OCI-LY7 (cell line): ENCODE measurements around the gene SLC17A9. TPM values are rescaled to one million over a fixed set of nuclear protein-coding genes. Genes with fewer than 3 reads are reported as not detected.

Experiments used
- BruUV-seq: library from RNA; stranded (reverse); fragments of 400-500 nt; replicated peaks from 2 replicates; lab custom pipeline; 2021; lab: Mats Ljungman, UMichigan
- CTCF ChIA-PET: fragments of 300-600 bp; sonication (Branson Sonifier 250); formaldehyde crosslinking; loops from one replicate; lab custom pipeline; 2022; ENCODE audit warnings: antibody characterized with exemption; ENCODE audit not compliant: unreplicated experiment; lab: Charles Lee
- POLR2A ChIA-PET: fragments of 300-600 bp; sonication (Branson Sonifier 250); formaldehyde crosslinking; loops from one replicate; lab custom pipeline; 2022; ENCODE audit warnings: antibody characterized with exemption; lab: Charles Lee
- DNase-seq: peaks from one replicate; pipeline ENCODE4 v3.0.0-alpha.2; 2015; ENCODE audit warnings: low spot score
- H2AFZ ChIP-seq: fragments of 200-600 bp; sonication (generic), shearing (Covaris generic); 2 replicates; pipeline ENCODE4 v1.6.1; 2014; ENCODE audit warnings: mild to moderate bottlenecking, antibody characterized with exemption, low read length, moderate library complexity
- H3K27ac ChIP-seq: fragments of 200-600 bp; sonication (generic); 2 replicates; pipeline ENCODE4 v1.5.1; 2014; ENCODE audit warnings: mixed run types, low read depth, mild to moderate bottlenecking, moderate library complexity, low read length, inconsistent platforms; ENCODE audit not compliant: poor library complexity, severe bottlenecking
- H3K36me3 ChIP-seq: fragments of 200-600 bp; sonication (generic); 2 replicates; pipeline ENCODE4 v1.6.1; 2014; ENCODE audit warnings: mild to moderate bottlenecking, antibody characterized with exemption, low read length, moderate library complexity, mixed read lengths; ENCODE audit not compliant: insufficient read depth
- H3K4me1 ChIP-seq: fragments of 200-600 bp; sonication (generic); 2 replicates; pipeline ENCODE4 v1.5.1; 2014; ENCODE audit warnings: mild to moderate bottlenecking, low read length; ENCODE audit not compliant: insufficient read depth, poor library complexity, severe bottlenecking
- H3K4me2 ChIP-seq: fragments of 200-600 bp; sonication (generic); 2 replicates; pipeline ENCODE4 v1.6.1; 2014; ENCODE audit warnings: mild to moderate bottlenecking, low read length
- H3K4me3 ChIP-seq: fragments of 200-600 bp; sonication (generic); 2 replicates; pipeline ENCODE4 v1.5.1; 2014; ENCODE audit warnings: mild to moderate bottlenecking, low read depth, low read length; ENCODE audit not compliant: poor library complexity, severe bottlenecking
- H3K79me2 ChIP-seq: fragments of 200-600 bp; sonication (generic); 2 replicates; pipeline ENCODE4 v1.6.1; 2016; ENCODE audit warnings: low read depth, mild to moderate bottlenecking, low read length, moderate library complexity, mixed read lengths; ENCODE audit not compliant: insufficient read depth
- H3K9me2 ChIP-seq: fragments of 200-600 bp; sonication (generic); 2 replicates; pipeline ENCODE4 v1.6.1; 2016; ENCODE audit warnings: mild to moderate bottlenecking, low read length, mixed read lengths; ENCODE audit not compliant: insufficient read depth
- H3K9me3 ChIP-seq: fragments of 200-600 bp; sonication (generic); 2 replicates; pipeline ENCODE4 v1.6.1; 2014; ENCODE audit warnings: mild to moderate bottlenecking, mixed run types, low read length, mixed read lengths
- H4K20me1 ChIP-seq: fragments of 200-600 bp; sonication (generic); 2 replicates; pipeline ENCODE4 v1.6.1; 2014; ENCODE audit warnings: mild to moderate bottlenecking, antibody characterized with exemption, low read length, moderate library complexity, mixed read lengths; ENCODE audit not compliant: insufficient read depth
- CTCF ChIP-seq: fragments of 200-600 bp; sonication (generic); conservative IDR thresholded peaks from 2 replicates; pipeline ENCODE4 v1.5.1; 2014; ENCODE audit warnings: mild to moderate bottlenecking, antibody characterized with exemption, low read length, moderate library complexity, mixed read lengths
- EZH2phosphoT487 ChIP-seq: fragments of 200-600 bp; sonication (generic); IDR thresholded peaks from 2 replicates; pipeline ENCODE4 v1.6.1; 2018; ENCODE audit warnings: low read depth, borderline replicate concordance, mild to moderate bottlenecking, mixed run types, antibody characterized with exemption, low read length, moderate library complexity, mixed read lengths
- intact Hi-C: fragments of 100-400 bp; cut with micrococcal nuclease; formaldehyde crosslinking; loops from one replicate; pipeline ENCODE4 v1.10.0; 2022; ENCODE audit not compliant: unreplicated experiment
- total RNA-seq, 2 experiments: library from RNA; depleted of rRNA in 1 of 2; stranded (reverse); fragments of >200 nt in 1 of 2; shearing (Covaris generic) in 1 of 2; gene quantifications; 2 replicates each; pipeline ENCODE4 v1.2.3, GENCODE V29; 2014 to 2022

Gene SLC17A9
- total RNA-seq, 2 experiments from 2014 or later = 2.0 to 8.1 TPM

GRCh38 chr20:62945771-62946339, 6.7 kb upstream of the SLC17A9 start:
- H3K4me2 ChIP-seq = no peak overlapping the region
- peaks cover 98% of the 10 kb centered on the region for H3K36me3 ChIP-seq
- CTCF ChIA-PET = no interaction called here

DNA sequence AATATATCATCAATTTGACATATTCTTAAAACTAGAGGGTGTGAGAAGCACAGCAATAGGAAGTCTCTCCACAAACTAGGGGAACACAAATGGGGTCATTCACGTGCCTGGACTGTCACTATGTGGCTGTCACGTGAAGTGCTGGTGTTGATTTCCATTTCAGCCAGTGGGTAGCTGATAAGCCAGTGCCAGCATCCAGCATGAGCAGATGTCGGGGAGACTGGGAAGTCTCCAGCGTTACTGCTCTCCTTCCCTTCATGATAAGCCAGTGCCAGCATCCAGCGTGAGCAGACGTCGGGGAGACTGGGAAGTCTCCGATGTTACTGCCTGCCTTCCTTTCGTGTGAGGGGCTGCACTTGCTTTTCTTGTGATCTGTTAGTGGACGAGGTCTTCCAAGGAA, 5.6 kb upstream of the SLC17A9 start:
- BruUV-seq = no TSS peak
- no peaks in the 10 kb centered on the region for H4K20me1 ChIP-seq

More at GRCh38 chr20:62945771-62946339, 6.7 kb upstream of the SLC17A9 start:
- no peaks in the 10 kb centered on the region; the same call in 1 of the 2 replicates for H4K20me1 ChIP-seq
- no peaks in the 10 kb centered on the region for H3K4me1 ChIP-seq
- H3K9me2 ChIP-seq = no peaks in the 10 kb centered on the region
- H3K9me3 ChIP-seq = peaks cover 10% of the 10 kb centered on the region
- POLR2A ChIA-PET = interaction anchor here (1.0 kb wide), 1 partner anchor 9 kb away, joined by 3 read pairs; no protein-coding TSS in a partner anchor
- TF ChIP-seq CTCF (no peak), EZH2phosphoT487 (no peak)
- no peak overlapping the region for H2AFZ ChIP-seq
- intact Hi-C loops = no loop called here
- H3K79me2 ChIP-seq = peaks cover 14% of the 10 kb centered on the region
- no peak for DNase-seq
- H3K27ac ChIP-seq = no peak overlapping the region
- H3K4me3 ChIP-seq = no peak overlapping the region
- no TSS peak for BruUV-seq

More for the DNA sequence above, 5.6 kb upstream of the SLC17A9 start:
- Histone ChIP-seq H3K4me2 (no peak overlapping the region), H3K4me3 (no peak overlapping the region), H3K9me2 (no peaks in the 10 kb centered on the region), H3K4me1 (no peaks in the 10 kb centered on the region), H3K9me3 (peaks cover 10% of the 10 kb centered on the region), H3K27ac (no peak overlapping the region), H2AFZ (no peak overlapping the region), H3K79me2 (peaks cover 4% of the 10 kb centered on the region; the same call in 1 of the 2 replicates), H3K36me3 (peaks cover 88% of the 10 kb centered on the region)
- CTCF ChIA-PET = no interaction called here
- POLR2A ChIA-PET = no interaction called here
- intact Hi-C loops = no loop called here
- no peak for TF ChIP-seq EZH2phosphoT487
- TF ChIP-seq CTCF = no peak
- no peak for DNase-seq
